Activated T-cell treated with anti-CD3 and anti-CD28 coated beads, Interleukin-2, amount 50 U/mL, for 72 hours (primary cell): Measurements from ENCODE around the gene RAD52. TPM values are rescaled to one million over a fixed set of nuclear protein-coding genes. Genes with fewer than 3 reads are reported as not detected.
"Not testable (repeated sequence)": the region's sequence is repeated elsewhere in the genome, so short reads cannot be mapped to it uniquely, and the experiment has no call there.

Experiments
- ATAC-seq, 2 donors: fragments of 150-1000 bp; cut with Tn5 transposase; replicated peaks in 1 of 2; 2 replicates each; pipeline ENCODE4 v1.10.0; 2021; ENCODE audit warnings: moderate library complexity in 2 of 2, mild to moderate bottlenecking in 1 of 2
- DNase-seq, 2 donors: peaks; one replicate each; pipeline ENCODE4 v3.0.0; 2021 to 2022; ENCODE audit warnings: mixed read lengths in 1 of 2
- H3K27ac Mint-ChIP-seq: one replicate; pipeline ENCODE4 v1.8.0; 2022; ENCODE audit warnings: mild to moderate bottlenecking, moderate library complexity, mixed read lengths
- H3K27me3 Mint-ChIP-seq: one replicate; pipeline ENCODE4 v1.8.0; 2022; ENCODE audit warnings: low read depth, mixed read lengths
- H3K36me3 Mint-ChIP-seq, 2 donors: one replicate each; pipeline ENCODE4 v1.8.0; 2022; ENCODE audit warnings: mixed read lengths in 2 of 2, mild to moderate bottlenecking in 1 of 2; ENCODE audit not compliant: insufficient read depth in 2 of 2
- H3K4me1 Mint-ChIP-seq: one replicate; pipeline ENCODE4 v1.8.0; 2022; ENCODE audit warnings: low read depth, mixed read lengths
- H3K4me3 Mint-ChIP-seq, 2 donors: one replicate each; pipeline ENCODE4 v1.8.0; 2022; ENCODE audit warnings: mild to moderate bottlenecking in 2 of 2, mixed read lengths in 2 of 2, moderate library complexity in 2 of 2
- H3K9me3 Mint-ChIP-seq, 2 donors: one replicate each; pipeline ENCODE4 v1.8.0; 2022; ENCODE audit warnings: mixed read lengths in 2 of 2
- total RNA-seq, 2 donors: library from RNA; stranded (reverse); gene quantifications; one replicate each; pipeline ENCODE4 v1.2.3, GENCODE V29; 2022

The RAD52 gene
- total RNA-seq, 2 donors from 2014 or later: 12.1 to 18.1 TPM

DNA sequence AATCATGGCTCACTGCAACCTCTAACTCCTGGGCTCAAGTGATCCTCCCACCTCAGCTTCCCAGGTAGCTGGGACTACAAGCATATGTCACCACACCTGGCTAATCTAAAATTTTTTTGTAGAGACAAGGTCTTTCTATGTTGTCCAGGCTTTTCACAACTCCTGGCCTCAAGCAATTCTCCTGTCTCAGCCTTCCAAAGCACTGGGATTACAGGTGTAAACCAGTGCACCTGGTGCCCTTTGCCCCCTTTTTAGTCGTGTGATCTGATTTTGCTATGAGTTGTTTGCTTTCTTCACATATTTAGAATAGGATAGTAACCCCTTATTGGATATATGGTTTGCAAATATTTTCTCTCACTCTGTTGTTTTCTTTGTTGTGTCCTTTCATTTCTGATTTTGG lies 1.7 kb upstream of the RAD52 start:
- ATAC-seq: no peak
- Mint-ChIP-seq H3K36me3 (peaks cover 3 to 13% of the 10 kb centered on the region in 2 donors), H3K4me1 (peaks cover 21% of the 10 kb centered on the region), H3K4me3 (peak overlapping the region; percentile 55 to 68), H3K27me3 (no peaks in the 10 kb centered on the region), H3K9me3 (no peaks in the 10 kb centered on the region), H3K27ac (peak overlapping the region; percentile 78)
- no peak for DNase-seq

DNA sequence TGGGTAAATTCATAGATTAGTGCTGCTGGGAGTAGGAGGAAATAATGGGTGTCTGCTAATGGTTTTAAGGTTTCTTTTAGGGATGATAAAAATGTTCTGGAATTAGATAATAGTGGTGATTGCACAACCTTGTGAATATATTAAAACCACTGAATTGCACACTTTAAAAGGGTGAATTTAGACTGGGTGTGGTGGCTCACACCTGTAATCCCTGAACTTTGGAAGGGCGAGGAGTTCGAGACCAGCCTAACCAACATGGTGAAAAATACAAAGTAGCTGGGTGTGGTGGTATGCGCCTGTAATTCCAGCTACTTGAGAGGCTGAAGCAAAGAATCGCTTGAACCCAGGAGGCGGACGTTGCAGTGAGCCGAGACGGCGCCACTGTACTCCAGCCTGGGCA lies 1.3 kb downstream of the RAD52 start:
- DNase-seq (no peak), ATAC-seq (no peak)
- Mint-ChIP-seq H3K9me3 (no peaks in the 10 kb centered on the region), H3K36me3 (peaks cover 3 to 17% of the 10 kb centered on the region in 2 donors), H3K27ac (peak overlapping the region; percentile 92), H3K4me1 (peaks cover 45% of the 10 kb centered on the region), H3K4me3 (peak overlapping the region; percentile 97 to 99), H3K27me3 (no peaks in the 10 kb centered on the region)

DNA sequence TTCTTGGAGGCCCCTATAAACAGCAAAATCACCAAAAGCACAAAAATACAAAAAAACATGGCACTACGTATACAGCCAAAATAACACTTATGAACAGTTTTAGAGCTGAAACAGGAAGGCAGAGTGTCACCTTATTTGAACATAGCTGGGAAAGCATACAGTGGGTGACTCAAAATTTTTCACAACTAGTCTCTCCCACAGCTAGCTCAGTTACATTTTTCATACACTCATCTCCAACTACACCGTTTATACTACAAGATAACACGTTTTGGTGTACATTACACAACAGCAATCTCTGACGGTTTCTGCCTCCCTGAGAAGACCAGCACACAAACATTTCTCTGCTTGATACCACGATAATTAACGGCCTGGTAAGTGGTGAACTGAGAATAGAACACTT lies 2.9 kb downstream of the RAD52 start:
- Mint-ChIP-seq H3K4me3 (peak overlapping the region; percentile 38 to 60), H3K4me1 (peaks cover 48% of the 10 kb centered on the region), H3K27ac (peak overlapping the region; percentile 56), H3K36me3 (peaks cover 3 to 19% of the 10 kb centered on the region in 2 donors), H3K9me3 (no peaks in the 10 kb centered on the region), H3K27me3 (no peaks in the 10 kb centered on the region)
- peak in 1 of 2 donors; percentile 9 for DNase-seq
- ATAC-seq: peak in 1 of 2 donors; percentile 27

DNA sequence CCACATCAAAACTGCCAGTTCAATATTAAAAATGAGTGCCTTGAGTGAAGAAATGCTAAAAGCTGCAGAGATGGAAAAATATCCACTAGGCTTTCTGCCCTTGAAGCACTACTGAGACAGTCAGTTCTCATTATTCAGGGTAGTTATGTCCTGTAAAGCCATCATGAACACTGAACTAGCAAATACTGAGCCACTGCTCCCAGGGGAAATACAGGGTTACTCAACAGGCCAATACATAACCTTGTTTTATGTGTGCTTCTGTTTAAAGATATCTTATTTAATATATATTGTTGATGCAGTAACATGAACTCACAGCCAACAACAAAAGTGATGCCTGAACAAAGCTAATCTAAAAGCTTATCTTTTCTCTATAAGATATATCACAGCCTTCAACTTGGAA lies 3.3 kb downstream of the RAD52 start:
- peak overlapping the region; percentile 56 for H3K27ac Mint-ChIP-seq
- H3K4me3 Mint-ChIP-seq: peak overlapping the region; percentile 38 to 60
- H3K36me3 Mint-ChIP-seq: peaks cover 3 to 19% of the 10 kb centered on the region in 2 donors
- no peaks in the 10 kb centered on the region for H3K9me3 Mint-ChIP-seq
- H3K27me3 Mint-ChIP-seq: no peaks in the 10 kb centered on the region
- ATAC-seq (no peak), DNase-seq (no peak)
- H3K4me1 Mint-ChIP-seq: peaks cover 48% of the 10 kb centered on the region

DNA sequence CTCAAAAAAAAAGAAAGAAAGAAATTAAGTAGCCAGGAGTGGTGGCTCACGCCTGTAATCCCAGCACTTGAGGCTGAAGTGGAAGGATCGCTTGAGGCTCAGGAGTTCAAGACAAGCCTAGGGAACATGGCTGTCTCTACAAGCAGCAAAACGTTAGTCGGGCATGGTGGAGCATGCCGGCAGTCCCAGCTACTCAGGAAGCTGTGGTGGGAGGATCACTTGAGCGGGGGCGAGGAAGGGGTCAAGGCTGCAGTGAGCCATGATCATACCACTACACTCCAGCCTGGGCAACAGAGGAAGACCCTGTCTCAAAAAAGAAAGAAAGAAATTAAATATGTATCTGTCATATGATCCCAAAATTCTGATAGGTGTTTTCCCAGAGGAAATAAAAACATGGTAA lies 5.3 kb downstream of the RAD52 start:
- Mint-ChIP-seq H3K9me3 (no peaks in the 10 kb centered on the region), H3K4me3 (peak overlapping the region; percentile 14 to 35), H3K4me1 (peaks cover 58% of the 10 kb centered on the region), H3K27ac (peak overlapping the region; percentile 78), H3K36me3 (peaks cover 3 to 33% of the 10 kb centered on the region in 2 donors), H3K27me3 (no peaks in the 10 kb centered on the region)
- DNase-seq: no peak
- no peak for ATAC-seq

DNA sequence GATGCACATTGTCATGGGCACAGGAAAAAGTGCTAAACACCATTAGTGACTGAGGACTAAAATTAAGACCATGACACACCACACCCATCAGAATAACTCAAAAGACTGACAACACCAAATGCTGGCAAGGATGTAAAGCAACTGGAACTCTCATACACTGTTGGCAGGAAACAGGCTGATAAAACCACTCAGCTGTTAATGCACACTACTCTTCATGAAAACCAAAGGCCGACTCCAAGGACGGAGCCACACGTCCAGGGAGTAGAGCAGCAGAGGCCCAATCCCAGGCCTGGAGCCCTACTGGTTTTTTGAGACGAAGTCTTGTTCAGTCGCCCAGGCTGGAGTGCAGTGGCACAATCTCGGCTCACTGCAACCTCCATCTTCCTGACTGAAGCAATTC lies 6.4 kb downstream of the RAD52 start:
- Mint-ChIP-seq H3K27me3 (no peaks in the 10 kb centered on the region), H3K4me1 (peaks cover 50% of the 10 kb centered on the region), H3K9me3 (no peaks in the 10 kb centered on the region), H3K36me3 (peaks cover 3 to 33% of the 10 kb centered on the region in 2 donors), H3K4me3 (no peak overlapping the region), H3K27ac (no peak overlapping the region)
- DNase-seq (no peak), ATAC-seq (no peak)

DNA sequence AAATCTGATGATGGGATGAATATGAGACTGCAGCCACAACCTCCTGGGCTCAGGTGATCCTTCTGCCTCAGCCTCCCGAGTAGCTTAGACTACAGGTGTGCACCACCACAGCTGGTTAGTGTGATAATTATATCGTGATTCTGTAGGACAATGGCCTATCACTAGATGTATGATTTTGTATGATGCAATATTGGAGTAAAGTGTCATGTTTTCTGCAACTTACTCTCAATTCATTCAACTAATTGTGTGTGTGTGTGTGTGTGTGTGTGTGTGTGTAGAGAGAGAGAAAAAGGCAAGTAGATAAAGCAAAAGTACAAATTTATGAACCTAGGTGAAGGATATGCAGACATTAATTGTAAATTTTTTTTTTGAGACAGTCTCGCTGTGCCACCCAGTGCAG lies 10.7 kb downstream of the RAD52 start:
- H3K4me3 Mint-ChIP-seq: no peak overlapping the region
- peaks cover 20% of the 10 kb centered on the region for H3K4me1 Mint-ChIP-seq
- peak overlapping the region; percentile 7 for H3K27ac Mint-ChIP-seq
- DNase-seq: no peak
- H3K9me3 Mint-ChIP-seq: no peaks in the 10 kb centered on the region
- H3K27me3 Mint-ChIP-seq: no peaks in the 10 kb centered on the region
- peaks cover 0 to 25% of the 10 kb centered on the region in 2 donors for H3K36me3 Mint-ChIP-seq
- no peak for ATAC-seq

DNA sequence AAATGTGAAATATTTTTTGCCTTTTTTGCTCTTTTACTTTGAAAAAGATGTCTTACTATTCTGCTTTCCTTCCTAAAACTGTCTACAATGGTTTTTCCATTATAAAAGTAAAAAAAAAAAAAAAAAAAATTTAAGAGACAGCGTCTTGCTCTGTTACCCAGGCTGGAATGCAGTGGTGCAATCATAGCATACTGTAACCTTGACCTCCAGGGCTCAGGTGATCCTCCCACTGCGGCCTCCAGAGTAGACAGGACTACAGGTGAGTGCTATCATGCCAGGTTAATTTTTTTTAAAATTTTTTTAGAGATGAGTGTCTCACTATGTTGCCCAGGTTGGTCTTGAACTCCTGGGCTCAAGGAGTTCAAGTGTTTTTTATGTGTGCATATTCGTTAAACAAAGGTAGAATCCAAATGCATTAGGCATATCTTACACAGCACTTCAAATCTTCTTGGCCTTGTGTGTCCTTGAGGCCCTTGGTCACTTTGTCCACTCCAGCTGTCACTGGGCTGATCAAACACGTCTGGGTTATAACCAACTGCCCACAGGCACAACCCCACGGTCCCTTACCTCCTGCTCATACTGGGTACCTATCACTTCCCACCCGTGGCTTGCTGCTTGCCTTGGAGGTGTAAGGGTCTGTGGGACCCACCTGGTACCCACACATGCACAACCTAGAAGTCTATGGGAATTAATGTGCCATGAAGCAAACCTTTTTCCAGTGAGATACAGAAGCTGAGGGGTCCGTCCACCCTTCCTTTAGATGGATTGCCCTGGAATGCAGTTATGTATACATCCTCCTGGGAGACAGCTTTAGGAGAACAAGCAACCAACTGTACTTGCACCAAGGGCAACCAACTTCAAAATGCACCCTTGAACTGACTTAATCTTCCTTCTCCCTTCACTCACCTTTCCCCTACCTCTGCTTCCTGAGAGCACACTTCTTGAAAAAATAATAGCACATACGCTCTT lies 12.8 kb downstream of the RAD52 start:
- Mint-ChIP-seq H3K27me3 (no peaks in the 10 kb centered on the region), H3K27ac (no peak overlapping the region), H3K4me3 (no peak overlapping the region), H3K9me3 (no peaks in the 10 kb centered on the region), H3K36me3 (peaks cover 0 to 22% of the 10 kb centered on the region in 2 donors), H3K4me1 (peaks cover 20% of the 10 kb centered on the region)
- ATAC-seq (no peak), DNase-seq (no peak)

DNA sequence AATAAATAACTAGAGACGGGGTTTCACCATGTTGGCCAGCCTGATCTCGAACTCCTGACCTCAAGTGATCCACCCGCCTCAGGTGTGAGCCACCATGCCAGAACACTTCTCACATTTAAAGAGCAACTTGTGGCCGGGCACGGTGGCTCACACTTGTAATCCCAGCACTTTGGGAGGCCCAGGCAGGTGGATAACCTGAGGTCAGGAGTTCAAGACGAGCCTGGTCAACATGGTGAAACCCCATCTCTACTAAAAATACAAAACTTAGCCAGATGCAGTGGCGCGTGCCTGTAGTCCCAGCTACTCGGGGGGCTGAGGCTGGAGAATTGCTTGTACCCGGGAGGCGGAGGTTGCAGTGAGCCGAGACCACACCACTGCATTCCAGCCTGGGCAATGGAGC lies 13.6 kb downstream of the RAD52 start:
- not testable (repeated sequence) for H3K27ac Mint-ChIP-seq, H3K9me3 Mint-ChIP-seq, H3K4me3 Mint-ChIP-seq, H3K27me3 Mint-ChIP-seq, DNase-seq, ATAC-seq
- Mint-ChIP-seq H3K36me3 (peaks cover 0 to 25% of the 10 kb centered on the region in 2 donors), H3K4me1 (peaks cover 20% of the 10 kb centered on the region)

DNA sequence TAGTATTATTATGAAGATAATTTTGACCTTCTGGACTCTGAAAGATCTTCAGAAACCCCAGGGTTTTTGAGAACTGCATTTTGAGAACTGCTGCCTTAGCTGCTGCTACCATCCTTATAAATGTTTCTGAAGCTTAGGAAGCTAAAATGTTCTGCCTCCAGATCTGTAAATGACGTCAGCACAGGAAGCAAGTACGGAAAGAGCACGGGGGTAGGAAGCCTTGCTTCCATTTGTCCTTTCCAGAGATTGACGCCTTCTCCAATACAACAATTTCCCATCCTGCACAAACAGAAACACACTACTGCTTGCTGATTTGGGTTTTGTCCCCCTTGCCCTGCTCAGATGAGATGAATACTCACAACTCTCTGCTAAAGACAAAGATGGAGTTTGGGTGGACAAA lies 17.9 kb downstream of the RAD52 start:
- peak overlapping the region; percentile 36 for H3K27ac Mint-ChIP-seq
- H3K9me3 Mint-ChIP-seq: no peaks in the 10 kb centered on the region
- H3K36me3 Mint-ChIP-seq: peaks cover 1 to 12% of the 10 kb centered on the region in 2 donors
- no peaks in the 10 kb centered on the region for H3K27me3 Mint-ChIP-seq
- DNase-seq (no peak), ATAC-seq (no peak)
- H3K4me3 Mint-ChIP-seq: no peak overlapping the region
- H3K4me1 Mint-ChIP-seq: peaks cover 8% of the 10 kb centered on the region

DNA sequence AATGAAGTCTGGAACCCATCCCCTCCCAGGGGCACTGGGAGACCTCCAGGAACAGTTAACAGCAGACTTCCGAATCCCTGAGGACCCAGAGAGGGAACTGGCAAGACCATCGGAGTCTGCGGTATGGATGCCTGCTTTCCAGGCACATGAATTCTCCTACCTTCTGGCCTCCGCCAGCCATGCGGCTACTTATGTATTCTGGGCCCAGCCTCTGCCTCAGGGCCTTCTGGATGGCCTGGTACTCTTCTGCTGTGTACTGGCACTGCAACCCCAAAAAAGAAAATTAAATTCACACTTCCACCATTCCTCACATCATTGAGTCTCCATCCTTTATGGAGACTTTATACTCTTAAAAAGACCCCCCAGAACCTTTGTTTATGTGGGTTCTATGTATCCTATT lies 18.4 kb downstream of the RAD52 start:
- H3K4me1 Mint-ChIP-seq: peaks cover 8% of the 10 kb centered on the region
- no peaks in the 10 kb centered on the region for H3K27me3 Mint-ChIP-seq
- DNase-seq: no peak
- peaks cover 3 to 14% of the 10 kb centered on the region in 2 donors for H3K36me3 Mint-ChIP-seq
- H3K4me3 Mint-ChIP-seq: no peak overlapping the region
- peak overlapping the region; percentile 36 for H3K27ac Mint-ChIP-seq
- ATAC-seq: no peak
- H3K9me3 Mint-ChIP-seq: no peaks in the 10 kb centered on the region

DNA sequence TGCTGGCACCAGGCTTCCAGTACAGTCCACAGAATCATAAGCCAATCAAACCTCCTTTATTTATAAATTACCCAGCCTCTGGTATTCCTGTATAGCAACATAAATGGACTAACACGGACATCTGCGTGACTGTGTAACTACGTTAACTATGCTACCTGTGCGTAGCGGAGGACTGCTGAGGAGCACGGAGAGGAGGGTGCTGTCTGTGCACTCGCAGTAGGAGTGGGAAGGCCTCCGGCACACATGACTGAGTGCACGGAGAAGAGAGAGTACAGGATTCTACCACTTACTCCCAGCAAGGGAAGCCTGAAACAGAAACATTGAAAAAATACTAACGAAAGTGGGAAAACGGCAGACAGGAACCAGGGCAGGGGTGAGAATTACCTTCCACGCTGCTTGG lies 22.9 kb downstream of the RAD52 start:
- H3K4me1 Mint-ChIP-seq: no peaks in the 10 kb centered on the region
- H3K27me3 Mint-ChIP-seq: no peaks in the 10 kb centered on the region
- H3K36me3 Mint-ChIP-seq: peaks cover 3 to 24% of the 10 kb centered on the region in 2 donors
- ATAC-seq: no peak
- no peak for DNase-seq
- H3K4me3 Mint-ChIP-seq: no peak overlapping the region
- H3K9me3 Mint-ChIP-seq: no peaks in the 10 kb centered on the region
- no peak overlapping the region for H3K27ac Mint-ChIP-seq

DNA sequence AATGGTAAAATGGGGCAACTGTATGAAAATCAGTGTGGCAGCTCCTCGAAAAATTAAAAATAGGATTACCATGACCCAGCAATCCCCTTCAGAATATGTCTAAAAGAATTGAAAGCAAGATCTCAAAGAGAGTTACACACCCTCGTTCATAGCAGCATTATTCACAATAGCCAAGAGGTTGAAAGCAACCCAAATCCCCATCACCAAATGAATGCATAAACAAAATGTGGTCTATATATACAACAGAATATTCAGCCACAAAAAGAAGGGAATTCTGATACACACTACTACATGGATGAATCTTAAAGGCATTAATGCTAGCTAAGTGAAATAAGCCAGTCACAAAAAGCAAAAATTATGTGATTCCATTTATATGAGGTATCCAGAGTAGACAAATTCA lies 27.2 kb downstream of the RAD52 start:
- Mint-ChIP-seq H3K27me3 (no peaks in the 10 kb centered on the region), H3K27ac (peak overlapping the region; percentile 88), H3K9me3 (no peaks in the 10 kb centered on the region), H3K36me3 (peaks cover 8 to 24% of the 10 kb centered on the region in 2 donors), H3K4me1 (no peaks in the 10 kb centered on the region), H3K4me3 (no peak overlapping the region)
- no peak for DNase-seq
- no peak for ATAC-seq
